IPS-NIHi11 (cell line): ENCODE data around the gene NRROS.
A peak's percentile ranks its signal among the peaks of the same experiment; 100 is the strongest.

Experiments
- DNase-seq: peaks from one replicate; pipeline ENCODE4 v3.0.0; 2012; ENCODE audit warnings: mixed read lengths, low spot score

The NRROS gene

GRCh38 chr3:196650740-196651311 is 11.3 kb downstream of the NRROS start:
- DNase-seq, result no peak

GRCh38 chr3:196651819-196652218 is 12.3 kb downstream of the NRROS start:
- no peak for DNase-seq

DNA sequence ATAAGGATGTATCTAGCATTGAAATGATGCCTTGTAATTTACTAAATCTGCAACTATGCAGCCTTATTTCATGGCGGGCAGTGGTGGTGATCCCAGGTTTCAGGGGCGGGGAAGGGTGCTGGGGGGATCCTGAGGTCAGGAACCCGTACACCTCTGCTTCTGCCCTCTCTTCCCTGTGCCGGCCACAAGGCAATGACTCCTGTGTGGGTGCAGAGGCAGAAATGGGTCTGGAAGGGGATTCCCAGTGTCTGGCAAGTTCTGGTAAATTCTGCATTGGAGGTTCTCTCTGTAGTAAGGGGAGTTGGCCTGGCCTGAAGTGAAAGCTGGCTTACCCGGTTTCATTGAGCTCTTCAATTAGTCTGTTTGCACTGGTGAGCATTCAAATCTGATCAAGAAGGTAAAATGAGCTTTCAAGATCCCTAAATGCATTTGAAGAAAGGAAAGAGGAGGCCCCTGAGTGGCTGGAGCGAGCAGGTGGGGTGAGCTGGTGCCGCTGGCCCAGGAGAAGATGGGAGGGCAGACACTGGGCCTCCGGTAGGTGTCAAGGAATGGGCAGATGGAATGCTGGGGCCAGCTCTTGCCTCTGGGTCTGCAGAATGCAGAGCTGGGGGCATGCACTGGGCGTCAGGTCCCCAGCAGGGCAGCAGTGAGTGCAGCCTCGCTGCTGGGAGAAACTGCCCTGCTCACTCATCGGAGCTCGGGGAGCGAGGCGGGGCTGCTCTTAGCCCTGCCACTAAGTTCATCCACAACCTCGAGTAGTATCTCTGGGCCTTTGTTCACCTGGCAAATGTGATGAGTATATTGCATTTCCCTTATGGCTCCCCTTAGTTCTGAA is 13.7 kb downstream of the NRROS start:
- no peak for DNase-seq

GRCh38 chr3:196654006-196654734 is 14.7 kb downstream of the NRROS start:
- no peak for DNase-seq

- no peak for DNase-seq
Measured at GRCh38 chr3:196654735-196655090, 15.2 kb downstream of the NRROS start.

DNA sequence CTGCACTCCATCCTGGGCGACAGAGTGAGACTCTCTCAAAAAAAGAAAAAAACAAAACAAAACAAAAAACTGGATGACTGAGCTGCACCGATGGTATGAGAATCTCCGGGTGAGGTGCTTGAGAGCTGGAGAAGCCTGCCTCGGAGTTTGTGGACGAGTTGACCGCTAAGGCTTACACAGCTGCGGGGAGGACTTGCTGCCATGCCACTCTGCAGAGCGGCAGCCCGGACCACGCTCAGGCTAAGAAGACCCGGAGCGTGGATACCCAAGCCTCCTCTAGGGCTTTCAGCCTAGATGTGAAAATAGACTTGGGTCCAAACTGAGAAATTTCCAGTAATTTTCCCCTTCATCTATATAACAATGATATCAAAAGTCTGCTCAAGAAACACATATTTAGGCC is 16.0 kb downstream of the NRROS start:
- DNase-seq, result no peak

DNA sequence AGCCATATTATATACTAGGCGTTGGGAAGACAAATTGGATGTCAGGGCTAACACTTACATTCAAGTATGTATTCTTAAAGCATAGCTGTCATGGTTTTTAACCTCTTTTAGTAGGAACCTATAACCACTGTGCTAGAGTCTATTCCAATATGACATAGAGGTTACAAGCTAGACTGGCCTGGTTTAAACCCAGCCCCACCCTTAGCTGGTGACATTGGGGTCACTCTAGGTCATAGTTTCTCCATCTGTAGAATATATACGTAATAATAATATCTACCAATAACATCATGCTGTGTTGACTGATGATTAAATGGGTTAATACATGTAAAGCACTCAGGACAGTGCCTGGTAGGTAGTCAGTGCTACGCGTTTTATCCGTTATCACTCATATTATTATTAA is 16.7 kb downstream of the NRROS start:
- no peak for DNase-seq

DNA sequence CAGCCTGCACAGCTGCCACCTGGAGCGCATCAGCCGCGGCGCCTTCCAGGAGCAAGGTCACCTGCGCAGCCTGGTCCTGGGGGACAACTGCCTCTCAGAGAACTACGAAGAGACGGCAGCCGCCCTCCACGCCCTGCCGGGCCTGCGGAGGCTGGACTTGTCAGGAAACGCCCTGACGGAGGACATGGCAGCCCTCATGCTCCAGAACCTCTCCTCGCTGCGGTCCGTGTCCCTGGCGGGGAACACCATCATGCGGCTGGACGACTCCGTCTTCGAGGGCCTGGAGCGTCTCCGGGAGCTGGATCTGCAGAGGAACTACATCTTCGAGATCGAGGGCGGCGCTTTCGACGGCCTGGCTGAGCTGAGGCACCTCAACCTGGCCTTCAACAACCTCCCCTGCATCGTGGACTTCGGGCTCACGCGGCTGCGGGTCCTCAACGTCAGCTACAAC is 20.4 kb downstream of the NRROS start:
- no peak for DNase-seq

DNA sequence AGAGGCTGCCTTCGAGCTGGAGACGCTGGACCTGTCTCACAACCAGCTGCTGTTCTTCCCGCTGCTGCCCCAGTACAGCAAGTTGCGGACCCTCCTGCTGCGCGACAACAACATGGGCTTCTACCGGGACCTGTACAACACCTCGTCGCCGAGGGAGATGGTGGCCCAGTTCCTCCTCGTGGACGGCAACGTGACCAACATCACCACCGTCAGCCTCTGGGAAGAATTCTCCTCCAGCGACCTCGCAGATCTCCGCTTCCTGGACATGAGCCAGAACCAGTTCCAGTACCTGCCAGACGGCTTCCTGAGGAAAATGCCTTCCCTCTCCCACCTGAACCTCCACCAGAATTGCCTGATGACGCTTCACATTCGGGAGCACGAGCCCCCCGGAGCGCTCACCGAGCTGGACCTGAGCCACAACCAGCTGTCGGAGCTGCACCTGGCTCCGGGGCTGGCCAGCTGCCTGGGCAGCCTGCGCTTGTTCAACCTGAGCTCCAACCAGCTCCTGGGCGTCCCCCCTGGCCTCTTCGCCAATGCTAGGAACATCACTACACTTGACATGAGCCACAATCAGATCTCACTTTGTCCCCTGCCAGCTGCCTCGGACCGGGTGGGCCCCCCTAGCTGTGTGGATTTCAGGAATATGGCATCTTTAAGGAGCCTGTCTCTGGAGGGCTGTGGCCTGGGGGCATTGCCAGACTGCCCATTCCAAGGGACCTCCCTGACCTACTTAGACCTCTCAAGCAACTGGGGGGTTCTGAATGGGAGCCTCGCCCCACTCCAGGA is 21.1 kb downstream of the NRROS start:
- DNase-seq, result peak; percentile 40

GRCh38 chr3:196661400-196661799 is 21.9 kb downstream of the NRROS start:
- peak; percentile 45 for DNase-seq

GRCh38 chr3:196662033-196662432 is 22.5 kb downstream of the NRROS start:
- no peak for DNase-seq

GRCh38 chr3:196662711-196663571 is 23.4 kb downstream of the NRROS start:
- DNase-seq, result no peak

DNA sequence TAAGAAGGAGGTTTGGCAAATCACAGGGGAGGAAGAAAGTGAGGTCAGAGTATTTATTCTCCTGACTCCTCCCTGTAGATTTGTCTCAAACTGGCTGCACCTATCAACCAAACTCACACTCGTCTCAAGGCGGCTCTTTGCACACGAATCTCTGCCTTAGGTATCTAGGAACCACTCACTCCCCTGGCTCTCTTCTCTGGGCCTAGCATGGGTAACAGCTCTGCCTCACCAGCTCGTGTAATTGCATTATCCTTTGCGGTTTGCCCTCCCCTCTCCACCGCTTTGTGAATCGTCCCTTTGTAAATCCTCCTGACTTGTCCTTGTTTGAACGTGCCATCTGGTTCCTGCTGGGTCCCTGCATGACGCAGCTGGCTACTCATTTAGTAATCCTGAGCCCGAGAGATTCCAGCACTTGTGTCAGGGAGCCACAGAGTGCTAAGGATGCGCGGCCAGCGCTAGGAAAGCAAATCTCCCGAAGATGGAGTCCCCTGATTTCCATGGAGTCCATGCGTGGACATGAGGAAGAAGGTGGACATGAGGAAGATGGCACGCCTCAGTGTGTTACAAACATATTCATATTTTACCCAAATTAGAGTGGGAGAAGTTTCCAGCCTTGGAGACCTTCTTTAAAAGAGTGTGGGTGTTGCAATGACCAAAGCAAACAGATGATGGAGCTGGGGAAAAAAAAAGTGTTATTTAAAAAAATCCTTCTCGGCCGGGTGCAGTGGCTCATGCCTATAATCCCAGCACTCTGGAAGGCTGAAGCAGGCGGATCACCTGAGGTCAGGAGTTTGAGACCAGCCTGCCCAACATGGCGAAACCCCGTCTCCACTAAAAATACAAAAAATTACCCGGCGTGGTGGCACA is 26.7 kb downstream of the NRROS start:
- peak; percentile 53 for DNase-seq

DNA sequence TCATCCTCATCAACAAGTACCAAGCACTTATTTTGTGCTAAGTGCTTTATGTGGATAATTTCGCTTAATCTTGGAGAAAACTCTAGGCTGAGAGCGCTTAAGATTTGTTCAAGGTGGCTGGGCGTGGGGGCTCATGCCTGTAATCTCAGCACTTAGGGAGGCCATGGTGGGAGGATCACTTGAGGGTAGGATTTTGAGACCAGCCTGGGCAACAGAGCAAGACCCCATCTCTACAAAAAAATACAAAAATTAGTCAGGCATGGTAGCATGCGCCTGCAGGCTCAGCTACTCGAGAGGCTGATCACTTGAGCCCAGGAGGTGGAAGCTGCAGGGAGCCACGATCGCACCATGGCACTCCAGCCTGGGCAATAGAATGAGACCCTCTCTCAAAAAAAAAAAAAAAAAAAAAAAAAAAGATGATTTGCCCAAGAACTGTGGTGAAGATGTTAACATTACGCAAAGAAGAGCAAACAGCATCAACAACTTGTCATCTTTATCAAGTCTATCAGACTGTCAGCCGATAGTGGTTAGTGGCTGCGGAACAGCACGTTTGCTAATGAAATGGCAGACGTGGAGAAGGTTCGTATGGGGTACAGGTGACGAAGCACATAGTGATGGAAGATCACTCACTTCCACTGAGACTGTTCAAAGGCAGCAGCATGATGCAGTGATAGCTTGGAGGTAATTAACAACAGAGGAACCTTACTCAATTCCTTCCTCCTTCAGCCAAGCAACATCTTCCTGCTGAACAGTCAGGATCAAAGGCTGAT is 27.7 kb downstream of the NRROS start:
- DNase-seq, result no peak

GRCh38 chr3:196670339-196670738 is 30.8 kb downstream of the NRROS start:
- DNase-seq, result no peak

GRCh38 chr3:196673632-196674031 is 34.1 kb downstream of the NRROS start:
- no peak for DNase-seq

DNA sequence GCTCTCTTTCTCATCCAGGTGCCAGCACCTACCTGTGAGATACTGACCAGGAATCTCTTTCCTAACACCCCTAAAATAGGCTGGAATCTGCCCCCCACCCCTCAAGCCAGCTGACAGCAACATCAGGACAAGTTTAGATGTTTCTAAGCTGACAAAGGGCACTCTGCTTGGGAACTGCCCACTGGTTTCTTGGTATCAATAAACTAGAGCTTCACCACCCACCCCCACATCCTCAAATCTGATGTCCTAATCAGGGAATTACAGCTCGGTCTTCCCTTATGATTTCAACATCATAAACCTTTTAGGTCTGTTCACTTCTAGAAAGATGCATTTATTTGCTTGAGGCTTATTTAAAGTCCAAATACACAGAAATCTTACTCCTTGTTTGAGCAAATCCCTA is 37.9 kb downstream of the NRROS start:
- no peak for DNase-seq

DNA sequence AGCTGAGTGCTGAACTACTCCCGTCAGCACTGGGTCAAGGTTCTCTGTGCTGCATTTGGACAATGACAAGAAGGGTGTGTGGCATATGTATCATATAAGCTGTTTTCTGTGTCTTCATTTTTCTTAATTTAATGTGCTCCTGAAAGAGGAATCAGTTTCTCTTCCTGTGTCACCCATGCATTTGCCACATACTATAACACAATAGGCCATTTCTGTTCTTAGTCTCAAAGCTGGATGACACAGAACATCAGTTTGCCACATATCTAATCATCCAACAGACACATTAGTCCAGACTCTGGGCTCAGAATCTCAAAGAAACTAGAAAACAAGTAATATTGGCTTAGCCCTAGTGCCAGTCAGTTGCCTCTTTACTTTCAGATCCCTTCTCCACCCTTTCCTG is 38.4 kb downstream of the NRROS start:
- DNase-seq, result no peak

DNA sequence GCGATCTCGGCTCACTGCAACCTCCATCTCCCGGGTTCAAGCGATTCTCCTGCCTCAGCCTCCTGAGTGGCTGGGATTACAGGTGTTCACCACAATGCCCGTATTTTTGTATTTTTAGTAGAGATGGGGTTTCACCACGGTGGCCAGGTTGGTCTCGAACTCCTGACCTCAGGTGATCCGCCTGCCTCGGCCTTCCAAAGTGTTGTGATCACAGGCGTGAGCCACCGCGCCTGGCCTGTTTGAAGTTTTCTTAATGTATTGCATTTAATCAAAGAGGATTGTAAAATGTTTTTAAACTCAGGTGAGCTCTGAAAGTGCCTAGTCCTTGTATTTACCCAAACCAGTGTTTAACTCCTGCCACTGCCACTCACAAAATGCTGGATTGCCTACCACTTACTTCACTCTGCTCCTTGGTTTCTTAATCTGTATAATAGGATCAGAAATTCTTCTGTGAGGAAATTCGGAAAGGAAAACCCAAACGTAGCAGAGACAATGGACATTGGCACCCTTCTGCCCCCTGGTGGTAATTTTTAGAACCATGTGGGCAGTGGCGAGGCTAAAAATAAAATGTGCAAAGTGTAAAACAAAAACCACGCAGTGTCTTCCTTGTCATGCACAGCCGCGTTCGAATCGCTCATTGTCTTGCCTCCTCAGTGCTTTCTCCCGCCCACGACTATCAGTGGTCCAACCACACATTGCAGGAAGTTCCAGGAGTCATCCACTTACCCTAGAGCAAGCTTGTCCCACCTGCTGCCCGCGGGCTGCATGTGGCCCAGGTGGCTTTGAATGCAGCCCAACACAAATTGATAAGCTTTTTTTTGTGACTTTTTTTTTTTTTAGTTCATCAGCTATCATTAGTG is 45.3 kb downstream of the NRROS start:
- DNase-seq, result peak; percentile 69
